ENCODE data around the gene MAK.
"Not testable (repeated sequence)": the region's sequence is repeated elsewhere in the genome, so short reads cannot be mapped to it uniquely, and the experiment has no call there.

The MAK gene

GRCh38 chr6:10730254-10730653, 108.1 kb downstream of the MAK start:
- DNase-seq (ENCODE audit: low spot score), result no peak

GRCh38 chr6:10725716-10726115, 112.6 kb downstream of the MAK start:
- DNase-seq (ENCODE audit: low spot score) (no peak), FAIRE-seq (no peak)

More at GRCh38 chr6:10730254-10730653, 108.1 kb downstream of the MAK start:
- no peak for FAIRE-seq

GRCh38 chr6:10725044-10725443, 113.3 kb downstream of the MAK start:
- FAIRE-seq, result no peak
- DNase-seq (ENCODE audit: low spot score), result no peak

- DNase-seq (ENCODE audit: low spot score) (no peak), FAIRE-seq (no peak)
Observed at GRCh38 chr6:10723567-10723881, 114.8 kb downstream of the MAK start.

GRCh38 chr6:10722820-10723566, 115.3 kb downstream of the MAK start, which contains the start of gene TMEM14C:
TSS of gene TMEM14C (plus strand) at chr6:10723070. CDS start at chr6:10724614, 1,544 bp downstream.
- no peak for FAIRE-seq
- DNase-seq (ENCODE audit: low spot score), result peak; percentile 95

DNA sequence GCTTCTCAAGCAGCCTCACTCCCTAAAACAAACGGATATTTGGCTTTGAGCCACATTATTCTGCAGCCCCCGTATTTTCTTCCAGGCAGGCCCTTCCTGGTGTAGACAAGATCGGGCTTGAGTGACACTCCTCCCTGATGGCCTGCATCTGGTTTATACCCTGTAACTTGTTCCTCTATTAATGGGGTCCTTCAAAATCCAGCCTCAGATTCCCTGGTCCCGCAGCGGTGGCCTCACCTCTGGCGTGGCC, 115.8 kb downstream of the MAK start:
- no peak for DNase-seq (ENCODE audit: low spot score)
- FAIRE-seq, result no peak

DNA sequence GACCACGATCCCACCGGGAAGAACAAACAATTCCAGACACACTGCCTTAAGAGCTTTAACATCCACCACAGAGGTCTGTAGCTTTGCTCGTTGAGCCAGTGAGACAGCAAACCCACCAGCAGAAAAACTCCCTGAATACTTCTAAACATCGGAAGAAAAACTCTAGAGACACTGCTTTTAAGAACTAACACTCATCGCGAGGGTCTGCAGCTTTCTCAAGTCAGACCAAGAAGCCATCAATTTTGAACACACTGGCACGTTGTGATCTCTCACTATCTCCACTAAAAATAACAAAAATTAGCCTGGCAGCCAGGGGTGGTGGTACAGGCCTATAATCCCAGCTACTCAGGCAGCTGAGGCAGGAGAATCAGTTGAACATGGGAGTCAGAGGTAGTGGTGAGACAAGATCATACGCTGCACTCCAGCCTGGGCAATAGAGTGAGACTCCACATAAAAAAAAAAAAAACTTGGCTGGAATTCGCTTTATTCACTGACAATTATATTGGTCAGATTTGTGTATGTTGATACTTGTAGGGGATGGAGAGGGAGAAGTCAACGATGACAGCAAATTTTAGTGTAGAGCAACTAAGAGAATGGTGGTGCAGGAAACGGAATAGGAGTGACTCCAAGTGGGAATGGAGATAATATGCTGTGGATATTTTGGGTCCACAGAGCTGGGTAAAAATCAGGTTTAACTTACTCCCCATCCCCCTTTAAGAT, 116.3 kb downstream of the MAK start:
- DNase-seq (ENCODE audit: low spot score), result no peak
- FAIRE-seq, result no peak

DNA sequence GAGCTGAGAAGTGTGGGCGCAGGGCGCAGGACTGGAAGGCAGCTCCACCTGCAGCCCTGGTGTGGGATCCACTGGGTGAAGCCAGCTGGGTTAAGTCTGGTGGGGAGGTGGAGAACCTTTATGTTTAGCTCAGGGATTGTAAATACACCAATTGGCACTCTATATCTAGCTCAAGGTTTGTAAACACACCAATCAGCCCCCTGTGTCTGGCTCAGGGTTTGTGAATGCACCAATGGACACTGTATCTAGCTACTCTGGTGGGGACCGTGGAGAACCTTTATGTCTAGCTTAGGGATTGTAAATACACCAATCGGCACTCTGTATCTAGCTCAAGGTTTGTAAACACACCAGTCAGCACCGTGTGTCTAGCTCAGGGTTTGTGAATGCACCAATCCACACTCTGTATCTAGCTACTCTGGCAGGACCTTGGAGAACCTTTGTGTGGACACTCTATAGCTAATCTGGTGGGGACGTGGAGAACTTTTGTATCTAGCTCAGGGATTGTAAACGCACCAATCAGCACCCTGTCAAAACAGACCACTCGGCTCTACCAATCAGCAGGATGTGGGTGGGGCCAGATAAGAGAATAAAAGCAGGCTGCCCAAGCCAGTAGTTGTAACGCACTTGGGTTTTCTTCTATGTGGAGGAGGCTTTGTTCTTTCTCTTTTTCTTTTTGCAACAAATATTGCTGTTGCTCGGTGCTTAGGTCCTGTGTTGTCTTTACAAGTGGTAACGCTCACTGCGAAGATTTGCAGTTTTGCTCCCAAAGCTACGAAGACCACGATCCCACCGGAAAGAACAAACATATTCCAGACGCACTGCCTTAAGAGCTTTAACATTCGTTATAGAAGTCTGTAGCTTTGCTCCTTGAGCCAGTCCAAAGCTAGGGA, 117.1 kb downstream of the MAK start:
- not testable (repeated sequence) for FAIRE-seq; DNase-seq (ENCODE audit: low spot score)

- no peak for DNase-seq (ENCODE audit: low spot score)
Observed at GRCh38 chr6:10720265-10720959, 117.9 kb downstream of the MAK start.

GRCh38 chr6:10719964-10720264, 118.4 kb downstream of the MAK start:
- no peak for FAIRE-seq
- no peak for DNase-seq (ENCODE audit: low spot score)

More at GRCh38 chr6:10720265-10720959, 117.9 kb downstream of the MAK start:
- FAIRE-seq, result no peak

DNA sequence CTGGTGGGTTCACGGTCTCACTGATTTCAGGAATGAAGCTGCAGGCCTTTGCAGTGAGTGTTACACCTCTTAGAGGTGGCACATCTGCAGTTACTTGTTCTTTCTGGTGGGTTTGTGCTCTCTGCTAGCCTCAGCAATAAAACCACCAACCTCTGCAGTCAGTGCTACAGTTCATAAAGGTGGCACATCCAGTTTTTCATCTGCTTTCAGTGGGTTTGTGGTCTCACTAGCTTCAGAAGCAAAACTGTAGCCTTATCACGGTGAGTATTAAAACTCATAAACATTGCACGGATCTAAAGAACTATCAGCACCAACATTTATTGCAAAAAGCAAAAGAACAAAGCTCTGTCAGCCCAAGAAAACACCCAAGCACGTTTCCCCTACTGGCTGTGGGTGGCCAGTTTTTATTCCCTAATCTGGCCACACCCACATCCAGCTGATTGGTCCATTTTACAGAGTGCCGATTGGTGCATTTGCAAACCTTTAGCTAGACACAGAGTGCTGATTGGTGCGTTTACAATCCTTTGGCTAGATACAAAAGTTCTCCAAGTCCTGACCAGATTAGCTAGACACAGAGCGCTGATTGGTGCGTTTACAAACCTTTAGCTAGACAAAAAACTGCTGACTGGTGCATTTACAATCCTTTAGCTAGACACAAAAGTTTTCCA, 118.9 kb downstream of the MAK start:
- FAIRE-seq, result no peak
- DNase-seq (ENCODE audit: low spot score), result no peak

- FAIRE-seq (no peak), DNase-seq (ENCODE audit: low spot score) (no peak)
Observed at GRCh38 chr6:10713962-10714361, 124.4 kb downstream of the MAK start.
